Measurements from ENCODE around the gene CD247. TPM values are rescaled to one million over a fixed set of nuclear protein-coding genes. Genes with fewer than 3 reads are reported as not detected.

CD247 gene
- polyA plus RNA-seq, 4 donors: 0.48 to 1.0 (median 0.60) TPM

DNA sequence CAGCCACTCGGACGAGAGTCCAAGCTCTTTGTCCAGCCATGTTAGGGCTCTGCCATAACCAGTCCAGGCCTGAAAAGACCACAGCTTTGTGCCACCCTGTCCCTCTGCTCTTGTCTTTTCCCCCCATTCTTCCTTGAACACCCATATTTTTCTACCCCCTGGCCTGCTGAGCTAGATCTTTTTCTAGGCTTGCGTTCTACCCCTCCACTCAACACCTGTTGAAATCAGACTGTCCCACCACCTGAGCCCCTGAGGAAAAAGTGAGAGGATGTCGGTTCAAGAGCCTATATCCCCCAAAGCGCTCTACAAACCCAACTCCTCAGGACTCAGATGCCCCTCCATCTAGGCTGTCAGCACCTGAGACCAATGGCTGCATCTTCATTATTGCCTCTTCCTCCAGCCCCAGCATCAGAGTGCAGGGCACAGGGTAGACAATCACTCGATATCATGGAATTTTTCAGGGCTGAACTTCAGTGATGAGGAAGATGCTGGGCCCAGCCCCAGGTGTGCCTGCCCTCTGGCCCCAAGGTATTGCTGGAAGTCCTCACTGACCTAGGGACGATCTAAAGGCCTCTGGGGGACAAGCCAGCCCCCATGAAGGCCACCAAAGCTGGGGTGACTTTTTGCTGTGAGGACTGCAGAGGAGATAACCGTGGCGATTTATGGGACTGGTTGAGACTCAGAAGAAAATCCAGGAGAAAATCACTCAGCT, 75.3 kb downstream of the CD247 start:
- no peak for DNase-seq (ENCODE audit: low read depth in 4 of 4, low spot score in 3 of 4)

DNA sequence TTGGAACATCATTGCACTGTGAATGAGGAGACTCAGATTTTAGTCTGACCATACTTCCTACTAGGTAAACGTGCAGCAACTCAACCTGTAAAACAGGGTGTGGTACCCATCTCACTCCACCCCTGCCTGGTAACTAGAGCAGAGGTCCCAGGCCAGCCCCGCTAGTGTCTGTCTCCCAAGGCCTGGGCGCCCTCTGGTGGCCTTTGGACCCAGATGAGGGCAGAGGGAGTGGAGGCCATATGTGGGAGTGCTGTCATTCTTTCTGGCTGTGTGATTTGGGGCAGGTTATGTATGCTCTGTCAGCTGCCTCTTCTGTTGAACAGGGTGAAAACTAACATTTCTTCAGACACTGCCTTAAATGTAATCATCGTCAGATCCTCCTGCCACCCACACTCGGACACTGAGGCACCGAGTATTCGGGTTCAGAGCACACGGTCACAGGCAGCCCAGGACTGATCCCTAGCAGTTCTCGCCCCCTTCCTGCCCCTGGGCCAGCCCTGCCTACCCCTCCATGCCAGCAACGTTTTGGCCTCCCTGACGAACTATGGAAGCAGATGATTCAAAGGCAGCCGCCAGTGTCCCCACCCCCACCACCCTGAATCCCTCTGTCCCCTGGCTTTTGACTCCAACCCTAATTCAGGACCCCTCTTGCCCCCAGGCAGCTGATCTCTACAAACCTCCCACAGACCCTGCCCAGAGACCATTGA, 76.0 kb downstream of the CD247 start:
- peak in 3 of 4 donors; percentile 48 to 67 (median 59) for DNase-seq (ENCODE audit: low read depth in 4 of 4, low spot score in 3 of 4)

DNA sequence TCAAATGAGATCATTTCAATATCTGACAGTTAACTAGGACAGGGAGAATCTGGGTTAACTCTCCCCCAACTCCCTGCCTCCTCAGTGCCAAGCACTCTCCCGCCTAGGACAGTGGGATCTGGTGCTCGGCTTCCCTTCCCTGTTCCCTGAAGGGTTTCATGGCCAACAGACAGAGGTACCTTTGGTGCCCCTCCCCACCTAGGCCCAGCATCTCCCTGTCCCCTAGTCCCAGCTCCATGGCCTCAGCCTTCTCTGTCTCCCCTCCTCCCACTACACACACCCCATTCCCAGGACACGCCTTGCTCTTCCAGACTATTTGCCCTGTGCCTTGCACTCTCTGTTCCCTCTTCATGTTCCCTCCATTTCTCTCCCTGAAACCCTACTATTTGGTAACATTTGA, 77.1 kb downstream of the CD247 start:
- DNase-seq (ENCODE audit: low read depth in 4 of 4, low spot score in 3 of 4): no peak

DNA sequence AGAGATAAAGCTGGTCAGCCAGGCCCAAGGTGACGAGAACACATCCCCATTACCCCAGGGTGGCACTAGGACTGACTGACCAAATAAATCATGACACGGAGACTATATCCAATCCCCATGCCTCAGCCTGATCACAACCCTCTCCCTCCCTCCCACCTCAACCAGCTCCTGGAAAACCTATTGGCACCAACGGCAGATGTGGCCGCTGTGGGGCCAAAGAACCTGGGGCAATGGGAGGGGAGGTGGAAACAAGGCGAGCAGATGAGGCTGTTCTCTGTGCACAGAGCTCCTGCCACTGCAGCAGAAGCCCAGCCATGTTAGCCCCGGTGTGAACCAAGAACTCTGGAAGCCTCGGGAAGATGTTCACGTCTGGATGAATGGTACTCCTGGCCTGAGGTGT, 77.6 kb downstream of the CD247 start:
- no peak for DNase-seq (ENCODE audit: low read depth in 4 of 4, low spot score in 3 of 4)

DNA sequence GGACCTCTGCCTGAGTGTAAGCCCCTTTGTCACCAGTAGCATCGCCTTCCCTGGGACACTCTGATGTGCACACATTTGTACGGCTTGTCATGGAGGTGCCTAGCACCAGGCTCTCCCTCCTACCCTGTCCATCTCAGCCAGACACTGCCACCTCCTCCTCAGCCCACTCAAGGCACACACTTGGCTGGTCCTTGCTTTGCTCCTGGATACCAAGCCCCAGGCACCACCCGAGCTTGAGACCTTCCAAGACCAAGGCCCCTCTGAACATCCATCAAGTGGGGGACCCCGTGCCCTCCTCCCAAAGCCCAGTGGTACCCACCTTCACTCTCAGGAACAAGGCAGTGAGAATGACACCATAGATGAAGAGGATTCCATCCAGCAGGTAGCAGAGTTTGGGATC, 78.0 kb downstream of the CD247 start:
- no peak for DNase-seq (ENCODE audit: low read depth in 4 of 4, low spot score in 3 of 4)

DNA sequence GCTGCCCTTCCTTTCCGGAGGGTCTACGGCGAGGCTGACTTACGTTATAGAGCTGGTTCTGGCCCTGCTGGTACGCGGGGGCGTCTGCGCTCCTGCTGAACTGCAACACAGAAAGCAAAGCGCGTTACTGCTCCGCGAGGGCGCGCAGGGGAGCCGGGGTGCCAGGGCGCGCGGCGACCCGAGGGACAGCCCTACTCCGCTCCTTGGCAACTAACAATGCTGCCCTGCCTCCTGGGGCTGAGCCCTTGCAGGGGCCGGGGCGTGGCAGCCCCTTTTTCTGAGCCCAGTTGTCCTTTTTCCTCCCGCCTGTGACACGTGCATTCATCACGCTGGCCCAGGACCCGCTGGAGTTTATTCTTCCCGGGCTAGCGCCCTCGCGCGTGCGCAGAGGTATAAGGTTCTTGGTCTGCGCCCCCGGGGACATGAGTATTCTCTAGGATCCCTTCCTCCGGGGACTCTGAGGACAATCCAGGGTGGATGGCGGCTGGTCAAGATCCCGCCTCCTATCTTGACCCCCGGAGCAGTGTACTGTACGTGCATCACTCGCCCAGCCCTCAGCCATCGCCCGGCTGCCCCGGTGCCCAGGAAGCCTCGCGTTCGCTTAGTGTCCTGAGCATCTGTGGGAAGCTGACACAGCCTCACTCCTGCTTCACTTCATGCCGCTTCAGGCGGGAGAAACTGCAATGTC, 78.9 kb downstream of the CD247 start:
- DNase-seq (ENCODE audit: low read depth in 4 of 4, low spot score in 3 of 4): peak in 1 of 4 donors; percentile 33

DNA sequence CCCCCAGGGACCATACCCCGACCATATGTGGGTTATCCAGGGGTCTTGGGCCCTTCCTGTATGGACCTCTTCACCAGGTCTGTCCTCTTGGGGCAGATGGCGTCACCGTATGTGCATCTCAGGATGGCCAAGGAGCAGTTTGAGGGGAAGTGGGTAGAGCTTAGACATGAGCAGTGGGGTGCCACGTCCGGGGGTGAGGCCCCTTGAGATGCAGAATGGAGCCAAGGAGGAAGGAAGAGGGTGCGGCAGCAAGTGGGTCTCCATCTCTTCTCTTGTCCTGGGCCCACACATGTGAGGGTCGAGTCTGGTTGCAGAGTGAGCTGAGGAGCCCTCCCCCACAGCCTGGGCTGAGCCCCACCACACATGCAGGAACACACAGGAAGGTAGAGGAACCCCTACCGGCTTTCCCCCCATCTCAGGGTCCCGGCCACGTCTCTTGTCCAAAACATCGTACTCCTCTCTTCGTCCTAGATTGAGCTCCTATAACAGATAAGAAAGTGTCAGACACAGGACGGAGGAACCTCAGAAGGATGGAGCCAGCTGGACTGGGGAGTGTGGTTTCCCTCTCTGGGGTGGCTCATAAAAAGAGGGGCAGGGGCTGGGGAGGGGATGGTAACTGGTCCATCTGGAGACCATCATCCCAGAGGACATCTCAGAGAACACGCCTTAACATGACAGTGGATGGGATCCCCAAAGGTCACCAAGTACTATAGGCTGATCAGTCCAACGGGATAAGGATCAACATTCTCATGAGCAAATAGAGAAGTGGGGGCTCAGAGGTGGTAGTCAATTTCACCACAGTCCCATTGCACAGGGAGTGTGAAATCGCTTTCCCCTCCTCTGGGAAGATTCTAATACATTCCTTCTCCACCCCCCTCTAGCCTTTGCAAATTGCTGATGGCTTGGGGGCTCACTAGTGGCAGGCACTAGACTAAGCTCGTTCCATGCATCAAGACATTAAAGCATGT, 79.9 kb downstream of the CD247 start:
- no peak for DNase-seq (ENCODE audit: low read depth in 4 of 4, low spot score in 3 of 4)

DNA sequence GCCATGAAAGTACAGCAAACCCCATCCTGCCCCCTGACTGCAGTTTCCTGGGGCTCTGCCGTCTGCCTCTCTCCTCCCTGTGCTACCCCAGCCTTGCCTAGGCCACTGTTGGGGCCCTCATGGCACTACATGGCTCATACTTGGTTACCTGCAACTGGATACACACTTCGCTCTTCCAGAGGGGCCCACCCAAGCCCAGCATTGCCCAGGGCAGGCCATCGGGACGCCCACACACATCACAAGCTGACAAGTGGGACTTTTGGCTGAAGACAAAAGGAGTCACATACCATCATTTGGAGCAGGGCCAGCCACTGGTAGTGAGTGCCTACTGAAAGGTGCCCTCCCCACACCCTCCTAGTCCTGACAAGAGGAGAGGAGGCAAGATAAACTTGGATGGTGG, 82.8 kb downstream of the CD247 start:
- no peak for DNase-seq (ENCODE audit: low read depth in 4 of 4, low spot score in 3 of 4)

DNA sequence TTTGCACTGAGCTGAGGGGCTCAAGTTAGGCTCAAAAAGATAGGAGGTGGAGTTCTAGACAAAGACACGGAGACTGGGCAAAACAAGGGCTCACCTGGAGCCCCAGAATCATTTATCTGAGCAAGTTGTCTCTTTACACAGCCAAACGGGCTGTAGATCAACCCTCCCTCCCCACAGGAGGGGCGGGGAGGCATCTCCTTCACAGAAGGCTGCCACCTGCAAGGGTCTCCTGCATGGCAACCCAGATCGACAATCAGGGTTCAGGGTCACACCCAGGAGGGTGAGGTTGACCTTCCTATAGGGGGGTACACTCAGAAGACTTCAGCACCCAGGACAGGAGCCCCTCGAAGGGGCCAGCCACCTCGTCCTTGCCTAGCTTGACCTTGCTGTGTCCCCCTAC, 84.0 kb downstream of the CD247 start:
- DNase-seq (ENCODE audit: low read depth in 4 of 4, low spot score in 3 of 4): no peak

DNA sequence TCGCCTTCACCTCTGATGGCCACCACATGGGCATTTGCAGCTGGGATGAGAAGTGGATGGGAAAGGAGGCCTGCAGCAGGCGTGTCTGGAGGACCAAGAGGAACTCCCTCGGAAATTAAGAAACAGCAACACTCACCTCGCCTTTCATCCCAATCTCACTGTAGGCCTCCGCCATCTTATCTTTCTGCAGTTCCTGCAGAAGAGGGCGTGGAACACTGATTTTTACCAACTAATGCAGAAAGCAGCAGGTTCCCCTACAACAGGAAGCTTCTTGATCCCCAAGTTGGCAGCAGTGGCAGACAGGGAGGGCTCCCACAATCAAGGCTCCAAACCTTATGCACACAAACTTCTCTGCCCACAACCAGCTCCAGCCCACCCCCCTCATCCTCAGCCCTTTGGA, 84.4 kb downstream of the CD247 start:
- DNase-seq (ENCODE audit: low read depth in 4 of 4, low spot score in 3 of 4): no peak

DNA sequence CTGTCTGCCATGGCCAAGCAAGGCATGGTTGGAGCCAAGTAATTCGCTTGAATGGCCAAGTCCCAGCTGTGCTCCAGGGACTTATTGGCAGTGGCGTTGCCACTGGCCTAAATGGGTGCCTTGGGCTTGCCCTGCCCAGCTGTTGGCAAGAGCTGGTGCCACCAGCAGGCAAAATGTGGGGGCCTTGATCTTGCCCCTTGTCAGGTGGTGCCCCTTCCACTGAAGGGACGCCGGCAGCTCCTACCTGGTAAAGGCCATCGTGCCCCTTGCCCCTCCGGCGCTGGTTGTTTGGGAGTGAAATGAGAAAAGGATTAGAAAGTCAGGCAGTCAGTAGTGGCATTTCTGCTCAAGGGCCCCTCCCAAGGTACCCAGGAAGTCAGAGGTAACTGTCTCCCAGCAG, 85.5 kb downstream of the CD247 start:
- DNase-seq (ENCODE audit: low read depth in 4 of 4, low spot score in 3 of 4): no peak

DNA sequence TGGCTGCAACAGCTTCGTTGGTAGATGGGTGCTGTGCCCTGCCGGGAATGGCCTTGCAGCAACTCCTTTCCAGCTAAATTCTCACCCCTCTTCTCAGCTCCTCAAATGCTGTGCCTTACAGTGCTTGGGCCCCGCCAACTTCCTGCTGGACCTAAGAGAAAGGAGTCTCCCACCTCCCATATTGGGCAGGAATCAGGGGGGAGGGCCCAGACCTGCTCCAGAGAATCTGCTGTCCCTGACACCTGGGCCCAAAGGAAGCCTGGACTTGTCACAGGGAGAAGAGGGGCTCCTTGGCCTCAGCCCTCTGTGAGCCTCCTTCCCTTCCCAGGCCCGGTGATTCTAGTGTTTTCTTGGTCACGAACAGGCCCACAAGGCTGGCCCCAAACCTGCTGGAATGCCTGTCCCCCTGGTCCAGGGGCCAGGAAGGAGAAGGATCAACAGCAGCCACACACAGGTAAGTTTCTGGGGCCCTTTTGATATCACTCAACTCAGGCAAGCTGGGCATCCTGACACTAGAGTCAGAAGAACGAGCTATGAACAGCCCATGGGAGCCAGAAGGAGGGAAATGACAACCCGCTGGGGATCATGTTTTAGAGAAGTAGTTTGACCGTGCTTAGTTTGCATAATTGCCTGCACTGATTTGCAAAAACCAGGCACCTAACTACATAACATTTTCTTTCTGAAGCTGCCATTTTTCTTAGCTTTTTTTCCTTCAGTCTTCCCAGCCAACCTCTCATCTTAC, 86.2 kb downstream of the CD247 start:
- no peak for DNase-seq (ENCODE audit: low read depth in 4 of 4, low spot score in 3 of 4)

DNA sequence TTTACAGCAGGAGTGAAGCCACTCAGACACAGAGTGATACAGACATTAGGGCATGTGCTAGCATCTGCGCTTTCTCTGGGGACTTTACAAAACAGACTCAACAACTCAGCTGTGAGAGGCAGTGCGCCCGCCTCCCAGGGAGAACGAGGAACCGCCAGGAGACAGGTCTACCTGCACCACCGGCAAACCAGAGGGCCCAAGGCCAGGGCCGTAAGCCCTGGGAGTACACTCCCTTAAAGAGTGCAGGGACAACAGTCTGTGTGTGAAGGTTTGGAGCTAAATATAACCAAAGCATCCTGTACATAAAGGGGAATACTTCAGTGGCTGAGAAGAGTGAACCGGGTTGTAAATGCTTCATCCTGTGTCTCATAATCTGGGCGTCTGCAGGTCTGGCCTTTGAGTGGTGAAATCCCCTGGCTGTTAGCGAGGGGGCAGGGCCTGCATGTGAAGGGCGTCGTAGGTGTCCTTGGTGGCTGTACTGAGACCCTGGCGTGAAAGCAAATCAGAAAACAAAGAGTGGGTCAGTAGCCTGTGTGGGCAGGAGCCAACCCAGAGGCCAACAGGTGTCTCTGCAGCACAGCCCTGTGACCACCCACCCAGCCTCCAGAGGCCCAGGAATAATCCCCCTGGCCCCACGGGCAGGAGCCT, 86.9 kb downstream of the CD247 start:
- DNase-seq (ENCODE audit: low read depth in 4 of 4, low spot score in 3 of 4): no peak

DNA sequence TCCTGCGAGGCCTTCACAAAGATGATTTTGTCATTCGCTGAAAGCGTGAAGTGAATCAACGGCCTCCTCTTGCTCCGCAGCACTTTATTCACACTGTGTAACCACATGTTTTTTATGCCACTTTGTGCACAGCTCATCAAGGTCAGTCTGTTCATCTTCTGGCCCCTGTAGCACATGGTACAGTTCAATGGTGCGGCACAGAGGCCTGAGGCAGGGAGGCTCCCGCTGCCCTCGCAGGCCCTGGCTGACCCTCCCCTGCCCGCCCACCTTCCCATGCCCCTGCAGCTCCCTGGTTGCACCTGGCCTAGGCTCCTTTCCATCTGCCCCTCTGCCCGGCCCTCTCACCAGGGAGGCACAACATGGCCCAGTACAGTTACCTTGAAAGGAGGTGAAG, 87.5 kb downstream of the CD247 start:
- DNase-seq (ENCODE audit: low read depth in 4 of 4, low spot score in 3 of 4): no peak

DNA sequence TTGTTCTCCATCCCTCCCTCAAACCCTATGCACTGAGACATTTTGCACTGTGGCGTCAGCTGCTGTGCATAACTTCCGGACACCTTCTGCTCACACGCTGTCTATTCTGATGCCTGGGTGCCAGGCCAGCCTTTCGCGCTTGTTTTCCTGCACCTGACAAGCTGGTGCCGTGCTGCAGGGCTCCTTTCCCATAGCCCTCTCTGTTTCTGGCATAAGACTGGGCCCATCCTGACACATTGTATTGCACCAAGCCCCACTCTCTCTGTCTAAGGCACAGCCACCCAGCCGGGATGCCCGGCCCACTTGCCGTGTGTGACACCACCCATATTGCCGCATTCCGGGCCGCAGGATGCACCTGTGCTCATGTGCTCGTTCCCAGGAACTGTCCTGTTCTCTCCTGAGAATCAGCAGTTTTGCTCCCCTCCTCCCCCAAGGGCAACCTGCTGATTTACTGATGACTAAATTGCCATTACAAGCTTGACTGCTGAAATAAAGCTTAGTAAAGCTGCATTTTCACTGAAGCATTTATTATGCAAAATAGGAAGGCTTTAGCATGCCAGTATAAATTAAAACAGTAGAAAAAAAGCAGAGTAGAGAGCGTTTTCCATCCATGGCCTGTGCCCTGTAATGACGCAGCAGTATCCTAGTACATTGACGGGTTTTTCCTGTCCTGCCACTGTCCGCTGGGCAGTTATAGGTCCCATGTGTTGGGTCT, 88.0 kb downstream of the CD247 start:
- peak in 1 of 4 donors; percentile 10 for DNase-seq (ENCODE audit: low read depth in 4 of 4, low spot score in 3 of 4)

DNA sequence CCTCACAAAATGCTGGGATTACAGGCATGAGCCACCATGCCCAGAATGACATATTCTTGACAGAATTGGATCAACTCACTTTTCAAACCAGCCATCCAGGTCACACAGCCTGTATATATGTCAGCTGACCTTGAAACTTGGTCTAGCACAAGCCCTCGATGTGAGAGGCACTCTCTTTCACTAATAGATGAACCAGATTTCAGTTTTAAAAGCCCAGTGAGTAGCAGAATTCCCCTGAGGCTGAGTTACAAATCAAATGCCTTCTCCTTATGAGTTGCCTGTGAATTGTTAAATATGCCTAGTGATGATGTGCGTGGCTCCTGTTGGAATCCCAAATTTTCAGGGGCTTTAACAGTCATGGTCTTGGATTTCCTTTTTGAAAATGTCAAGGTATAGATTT, 88.7 kb downstream of the CD247 start:
- DNase-seq (ENCODE audit: low read depth in 4 of 4, low spot score in 3 of 4): no peak

DNA sequence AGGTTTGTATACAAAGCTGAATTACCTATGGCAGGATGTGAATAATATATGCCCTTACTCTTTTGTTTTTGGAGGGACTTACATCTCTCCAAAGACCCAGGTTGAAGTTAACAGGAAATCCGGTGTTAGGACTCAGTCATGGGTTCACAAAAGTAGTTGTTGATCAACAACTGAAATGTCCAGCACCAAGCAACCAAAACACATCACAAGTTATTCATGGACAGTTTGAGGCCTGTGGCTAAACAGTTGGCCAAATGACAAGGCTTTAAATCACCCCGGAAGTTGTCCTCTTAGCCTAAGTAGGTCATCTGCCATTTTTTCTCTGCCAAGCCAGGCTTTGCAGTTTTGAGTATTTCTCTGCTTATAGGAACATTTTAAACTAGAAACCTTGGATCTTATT, 89.9 kb downstream of the CD247 start:
- DNase-seq (ENCODE audit: low read depth in 4 of 4, low spot score in 3 of 4): no peak

DNA sequence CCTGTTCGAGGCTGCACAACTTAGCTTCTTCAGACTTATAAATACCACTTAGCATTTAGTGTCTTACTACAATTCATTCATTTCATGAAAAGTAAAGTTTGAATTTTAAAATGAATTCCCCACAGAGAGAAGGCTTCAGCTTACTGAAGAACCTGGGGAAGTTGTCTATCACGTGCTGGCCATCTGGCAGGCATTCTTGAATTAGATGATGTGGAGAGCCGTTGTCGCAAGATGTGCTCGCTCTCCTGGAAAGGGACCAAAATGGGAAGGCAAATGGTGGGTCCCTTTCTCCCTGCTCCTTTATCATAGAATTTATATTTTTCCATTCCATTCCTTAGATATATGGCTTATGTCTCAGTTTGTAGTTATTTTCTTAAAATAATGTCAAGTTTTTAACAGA, 90.5 kb downstream of the CD247 start:
- no peak for DNase-seq (ENCODE audit: low read depth in 4 of 4, low spot score in 3 of 4)

DNA sequence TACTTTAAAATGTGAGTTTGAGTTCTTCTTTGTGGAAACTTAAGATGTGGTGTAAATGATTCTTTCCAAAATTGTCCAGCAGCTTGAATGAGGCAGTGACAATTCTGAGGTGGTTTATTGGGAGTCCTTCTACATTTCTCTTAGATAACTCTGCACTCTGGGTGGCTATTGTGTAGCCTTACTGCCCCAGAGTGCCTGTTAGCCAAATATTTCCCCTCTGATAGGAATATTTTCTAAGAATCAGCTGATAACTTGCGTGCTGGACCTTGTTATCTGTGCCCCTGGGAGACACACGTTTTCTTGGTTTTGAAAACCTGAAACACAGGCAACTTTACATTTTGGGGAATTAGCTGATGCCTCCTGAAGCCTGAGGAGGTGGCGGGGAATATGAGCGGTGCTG, 91.6 kb downstream of the CD247 start:
- DNase-seq (ENCODE audit: low read depth in 4 of 4, low spot score in 3 of 4): no peak

Data from right renal pelvis (tissue), 4 donors.